GM18526 (cell line): ENCODE data around the gene MSMB.

Source experiments
- POLR2A ChIP-seq: IDR thresholded peaks from 3 replicates; pipeline ENCODE4 v1.6.1; 2011; ENCODE audit not compliant: insufficient read length; ENCODE audit errors: extremely low read depth

Gene MSMB

DNA sequence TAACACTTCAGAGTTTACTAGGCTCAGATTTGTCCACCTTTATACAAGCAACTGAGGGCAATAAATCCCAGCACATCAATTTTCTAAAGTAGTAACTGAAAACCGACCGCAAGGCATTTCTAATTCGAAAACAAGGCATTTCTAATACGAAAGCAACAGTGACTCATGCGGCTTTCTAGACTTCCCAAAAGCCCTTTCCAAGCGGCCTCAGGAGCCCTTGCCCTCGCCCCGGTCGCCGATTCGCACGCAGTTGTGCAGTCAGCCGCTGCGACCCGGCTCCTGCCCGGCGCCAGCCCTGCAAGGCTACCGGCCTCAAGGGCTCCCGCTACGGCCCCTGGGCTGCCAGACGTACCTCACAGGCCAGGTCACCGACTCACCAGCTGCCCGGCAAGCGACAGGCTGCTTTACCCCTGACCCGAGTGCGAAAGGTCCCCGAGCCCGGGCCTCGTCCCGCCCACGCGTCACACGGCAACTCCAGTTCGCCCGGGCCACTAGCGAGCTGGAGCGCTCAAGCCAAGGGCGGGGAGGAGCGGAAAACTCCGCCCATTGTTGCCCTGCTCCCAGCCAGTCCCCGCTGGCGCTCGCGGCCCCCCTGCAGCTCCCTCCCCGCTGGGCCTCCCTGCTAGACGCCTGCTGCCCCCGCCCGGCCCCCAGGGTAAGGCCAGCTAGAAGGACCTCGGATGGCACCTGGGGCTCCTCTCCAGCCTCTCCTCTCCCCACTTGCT lies 22.9 kb downstream of the MSMB start:
- no peak for TF ChIP-seq POLR2A

GRCh38 chr10:46020344-46020657 lies 25.8 kb downstream of the MSMB start:
- no peak for TF ChIP-seq POLR2A

- TF ChIP-seq POLR2A: no peak
Observed at GRCh38 chr10:46019569-46020343, 26.3 kb downstream of the MSMB start.

DNA sequence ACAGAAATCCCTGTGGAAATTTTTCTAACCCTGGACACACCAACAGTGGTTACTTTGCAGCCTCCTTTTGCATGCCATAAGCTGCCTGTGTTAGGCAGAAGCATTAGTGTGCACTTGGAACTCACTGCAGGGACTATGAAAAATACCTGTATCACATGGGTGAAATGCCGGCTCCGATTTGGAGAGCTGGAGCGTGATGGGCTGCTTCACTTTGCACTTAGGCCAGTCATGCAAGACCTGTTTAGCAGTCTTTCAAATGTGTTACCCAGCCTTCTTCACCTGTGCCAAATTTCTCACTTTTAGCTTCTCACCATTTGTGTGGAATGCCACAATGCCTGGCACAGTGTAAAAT lies 26.9 kb downstream of the MSMB start:
- TF ChIP-seq POLR2A: no peak

DNA sequence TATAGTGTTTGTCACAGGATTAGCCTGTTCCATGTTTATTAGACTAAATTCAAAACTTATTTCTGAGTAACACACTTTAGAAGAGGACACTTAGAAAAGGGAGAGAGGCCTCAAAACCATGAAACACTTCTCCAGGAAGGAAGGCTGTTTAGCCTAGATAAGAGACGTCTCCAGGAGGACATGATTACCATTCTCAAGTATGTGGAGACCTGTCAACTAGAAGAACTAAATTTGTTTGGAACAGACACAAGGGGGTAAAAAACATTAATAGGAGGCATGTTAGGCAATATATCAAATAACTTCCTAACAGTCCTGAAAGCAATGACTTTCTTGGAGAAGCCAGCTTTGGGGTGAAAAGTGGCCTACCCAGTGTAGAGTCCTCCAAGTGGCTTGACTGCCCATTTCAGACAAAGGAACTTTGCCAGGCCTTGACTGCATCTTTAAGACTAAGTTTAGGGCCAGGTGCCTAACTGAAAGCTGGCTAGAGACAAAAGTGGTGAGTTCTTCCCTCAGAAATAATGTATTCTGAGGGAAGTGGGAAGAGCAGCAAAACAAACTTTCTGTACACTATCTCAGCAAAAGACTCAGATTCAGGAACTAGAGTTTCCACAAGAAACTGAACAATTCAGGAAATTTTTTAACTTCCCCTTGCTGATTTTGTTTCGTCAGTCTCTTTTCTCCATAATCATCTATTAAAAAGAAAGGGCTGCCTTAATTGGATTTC lies 27.5 kb downstream of the MSMB start:
- TF ChIP-seq POLR2A: no peak

DNA sequence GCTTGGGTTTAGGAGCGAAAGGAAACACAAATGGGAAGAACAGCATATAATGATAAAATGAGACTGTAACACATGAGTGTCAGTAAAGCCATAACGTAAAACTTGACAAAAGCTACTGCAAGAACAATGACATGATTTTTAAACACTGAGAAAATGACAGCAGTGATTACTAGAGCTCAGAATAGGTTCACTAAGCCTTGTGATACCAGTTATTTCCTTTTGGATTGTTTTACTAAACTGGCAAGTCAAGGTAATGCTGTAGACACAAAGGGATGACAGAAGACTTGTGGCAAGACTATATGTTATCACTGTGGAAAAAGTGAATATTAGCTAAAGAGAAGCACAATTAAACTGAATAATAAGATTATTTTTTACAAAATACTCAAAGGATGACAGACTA lies 28.3 kb downstream of the MSMB start:
- TF ChIP-seq POLR2A: no peak

DNA sequence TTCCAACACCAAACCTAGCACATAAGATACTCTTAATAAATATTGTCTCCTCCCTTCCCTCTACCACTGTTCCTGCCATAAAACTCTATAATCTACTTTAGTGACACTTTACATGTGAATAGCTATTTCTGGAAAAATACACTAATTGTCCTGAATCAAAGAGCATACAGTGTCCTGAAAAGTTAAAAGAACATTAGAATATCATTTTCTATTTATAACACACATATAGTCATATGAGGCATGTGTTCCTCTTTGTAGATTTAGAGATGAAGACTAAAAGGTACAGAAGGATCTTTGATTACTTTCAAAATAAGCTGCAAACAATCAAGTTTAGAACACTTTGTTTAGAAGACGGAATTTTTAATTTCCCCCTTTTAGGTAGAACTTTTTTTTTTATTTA lies 29.3 kb downstream of the MSMB start:
- TF ChIP-seq POLR2A: no peak

DNA sequence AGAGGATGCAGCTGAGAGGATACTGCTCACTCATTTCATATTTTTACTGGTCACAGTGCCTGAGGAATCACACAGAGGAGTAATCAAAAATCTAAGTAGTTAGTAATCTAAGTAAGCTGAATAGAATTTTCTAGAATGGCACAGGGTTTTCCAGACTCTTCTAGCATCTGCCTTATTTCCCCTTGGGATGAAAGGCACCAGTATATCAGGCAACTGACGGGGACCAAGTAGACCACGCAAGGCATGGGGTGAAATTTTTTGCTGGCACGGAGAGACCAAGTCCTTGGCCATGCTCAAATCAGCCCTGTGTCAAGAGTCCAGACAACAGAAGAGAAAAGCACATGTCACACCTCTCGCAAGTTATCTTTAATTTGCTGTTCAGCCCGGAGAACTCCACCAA lies 29.9 kb downstream of the MSMB start:
- no peak for TF ChIP-seq POLR2A

- no peak for TF ChIP-seq POLR2A
Observed at GRCh38 chr10:46014683-46015405, 31.2 kb downstream of the MSMB start.

GRCh38 chr10:46014206-46014605 lies 31.9 kb downstream of the MSMB start:
- TF ChIP-seq POLR2A: no peak

DNA sequence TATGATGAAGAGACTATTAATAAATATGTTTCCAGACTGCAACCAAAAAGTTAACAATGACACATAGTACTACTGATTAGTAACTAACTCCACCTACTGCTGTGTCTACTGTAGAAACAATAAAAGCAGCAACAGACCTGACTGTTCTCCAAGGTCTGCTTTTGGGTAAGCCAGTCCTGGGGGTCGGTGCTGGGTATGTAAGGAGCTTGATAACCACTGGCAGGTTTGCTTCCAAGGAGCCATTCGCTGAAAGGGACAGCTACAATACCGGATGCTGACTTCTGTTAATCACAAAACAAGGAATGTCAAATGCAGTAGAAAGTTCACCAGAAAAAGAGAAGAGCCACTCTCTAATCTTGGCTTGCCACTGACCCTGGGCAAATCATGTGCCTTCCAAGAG lies 33.3 kb downstream of the MSMB start:
- no peak for TF ChIP-seq POLR2A

GRCh38 chr10:46006219-46006618 lies 39.9 kb downstream of the MSMB start:
- TF ChIP-seq POLR2A: no peak

DNA sequence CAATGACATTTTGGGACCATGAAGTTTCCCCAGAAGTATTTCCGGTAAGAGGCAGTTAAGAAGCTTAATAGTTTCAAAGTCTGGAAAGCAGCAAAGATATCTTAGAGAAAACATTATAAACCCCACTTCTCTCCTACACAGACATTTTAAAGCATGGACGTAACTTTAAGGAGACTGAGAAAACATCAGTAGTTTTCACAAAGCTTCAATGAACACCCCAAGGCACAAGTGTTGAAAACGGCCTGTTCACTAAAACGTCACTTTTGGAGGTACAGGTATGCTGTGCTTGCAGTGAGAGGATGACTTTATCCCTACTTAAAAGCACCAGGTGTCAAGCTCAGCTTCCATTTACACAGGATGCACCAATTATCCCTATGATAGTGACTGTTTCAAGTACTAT lies 40.7 kb downstream of the MSMB start:
- no peak for TF ChIP-seq POLR2A

DNA sequence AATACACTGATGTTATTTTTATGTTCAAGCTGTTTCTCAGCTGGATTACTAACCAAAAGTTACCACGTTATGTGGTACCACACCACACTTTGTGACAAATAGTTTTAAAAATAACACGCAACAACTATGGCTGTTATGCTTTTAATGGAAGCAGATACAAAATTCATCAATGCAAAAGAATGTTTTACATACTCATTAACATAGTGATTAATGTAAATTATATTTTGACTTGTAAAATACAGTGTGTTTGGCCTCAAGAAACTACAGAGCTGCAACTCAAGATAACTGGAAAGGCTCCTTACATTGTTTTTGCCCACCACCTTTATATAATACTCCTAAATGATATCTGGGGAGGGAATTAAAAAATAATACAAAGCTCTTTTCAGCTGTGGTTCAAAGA lies 41.1 kb downstream of the MSMB start:
- no peak for TF ChIP-seq POLR2A

DNA sequence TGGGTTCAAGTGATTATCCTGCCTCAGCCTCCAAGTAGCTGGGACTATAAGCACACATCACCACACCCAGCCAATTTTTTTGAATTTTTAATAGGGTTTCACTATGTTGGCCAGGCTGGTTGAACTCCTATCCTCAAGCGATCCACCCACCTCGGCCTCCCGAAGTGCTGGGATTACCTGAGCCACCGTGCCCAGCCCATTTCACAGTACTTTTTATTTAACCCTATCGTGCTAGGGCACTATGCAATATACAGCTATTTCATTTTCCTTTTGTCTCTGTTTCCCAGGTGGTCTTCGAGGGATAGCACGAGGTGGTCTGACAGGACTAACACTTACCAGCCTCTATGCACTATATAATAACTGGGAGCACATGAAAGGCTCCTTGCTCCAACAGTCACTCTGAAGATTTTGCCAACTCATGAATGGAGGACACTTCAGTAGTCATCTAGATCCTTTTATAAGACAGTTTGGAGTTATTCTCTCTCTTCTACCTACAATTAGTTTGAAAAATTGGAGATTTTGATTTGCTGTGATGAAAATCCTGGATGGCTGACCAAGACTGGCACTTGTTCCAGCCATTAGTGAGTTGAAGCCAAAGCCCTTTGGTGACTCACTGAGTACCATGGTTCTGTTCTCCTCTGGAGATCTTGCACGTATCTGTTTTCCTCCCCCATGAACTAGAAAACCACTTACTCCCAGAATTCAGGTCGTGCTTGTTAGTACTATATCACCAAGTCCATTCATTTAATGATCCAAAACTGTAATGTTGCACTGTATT lies 43.0 kb downstream of the MSMB start:
- no peak for TF ChIP-seq POLR2A

- no peak for TF ChIP-seq POLR2A
Observed at GRCh38 chr10:46001187-46001756, 44.8 kb downstream of the MSMB start.
